ENCODE results near the gene BUD23. TPM values are rescaled to one million over a fixed set of nuclear protein-coding genes. Genes with fewer than 3 reads are reported as not detected.

BUD23 gene
- total RNA-seq, 1 experiment from 2014 or later = 78.1 TPM

DNA sequence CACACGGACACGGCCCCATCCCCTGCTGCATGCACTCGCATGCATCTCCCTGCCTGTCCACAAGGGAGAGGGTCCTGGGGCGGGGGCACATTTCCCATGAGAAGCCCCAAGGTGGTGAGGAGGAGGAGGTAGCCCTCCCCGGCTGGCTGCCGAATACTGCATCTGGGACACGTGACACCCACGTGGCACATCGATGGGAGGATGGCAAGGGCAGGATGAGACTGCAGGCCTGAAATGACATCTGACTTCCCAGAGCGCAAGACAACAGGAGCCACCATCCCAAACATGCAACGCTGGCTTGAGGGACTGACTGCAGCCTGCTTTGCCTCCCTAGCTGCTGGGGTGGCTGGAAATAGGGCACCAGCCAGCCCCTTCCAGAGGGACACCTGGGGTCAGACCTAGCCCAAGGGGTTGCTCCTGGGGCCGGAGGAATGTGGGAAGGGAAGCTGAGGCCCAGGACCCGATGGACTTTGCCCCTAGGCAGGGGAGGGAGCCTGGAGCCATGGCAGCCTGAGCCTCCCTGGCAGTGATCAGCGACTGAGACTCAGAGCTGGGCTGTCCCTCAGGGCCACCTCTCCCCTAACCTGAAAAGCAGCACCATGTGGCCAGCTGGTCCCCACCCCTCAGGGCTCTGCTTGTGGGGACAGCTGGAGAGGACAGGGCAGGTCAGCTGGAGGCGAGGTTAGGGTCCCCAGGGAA lies 16.1 kb downstream of the BUD23 start:
- no peak overlapping the region for H2AFZ ChIP-seq (ENCODE audit: low read length)
- no peak overlapping the region for H2BK5ac ChIP-seq (ENCODE audit: insufficient read length, low read length)
- peak overlapping the region in 1 of 3 experiments; percentile 55; a peak in 2 of 7 replicates for H3K27ac Mint-ChIP-seq
- H2BK12ac ChIP-seq (ENCODE audit: insufficient read length, low read depth, low read length) = no peak overlapping the region
- H3K9ac ChIP-seq (ENCODE audit: extremely low read depth, insufficient read length, low read length) = no peak overlapping the region
- H3K27me3 Mint-ChIP-seq (ENCODE audit: low read depth) = no peaks in the 10 kb centered on the region; the same call in 1 of the 2 replicates
- no peaks in the 10 kb centered on the region; the same call in 1 of the 2 replicates for H3K4me1 ChIP-seq (ENCODE audit: insufficient read depth, low read length)
- H3K18ac ChIP-seq (ENCODE audit: insufficient read length, low read depth, low read length) = no peak overlapping the region
- no peaks in the 10 kb centered on the region for H3K79me2 ChIP-seq (ENCODE audit: insufficient read depth, low read length)
- no peaks in the 10 kb centered on the region for H3K27me3 ChIP-seq (ENCODE audit: insufficient read depth, low read length)
- H3K9me3 ChIP-seq (ENCODE audit: control insufficient read depth, low read depth, low read length) = no peaks in the 10 kb centered on the region
- H2BK15ac ChIP-seq (ENCODE audit: low read depth, low read length) = no peak overlapping the region
- no peak overlapping the region for H4K91ac ChIP-seq (ENCODE audit: insufficient read length, low read depth, low read length)
- no peak overlapping the region for H3K14ac ChIP-seq (ENCODE audit: insufficient read depth, low read length)
- H3T11ph ChIP-seq (ENCODE audit: low read length) = no peak overlapping the region
- H3K27ac ChIP-seq (ENCODE audit: insufficient read length, low read depth, low read length) = no peak overlapping the region
- no peak overlapping the region for H3K56ac ChIP-seq (ENCODE audit: insufficient read length, low read depth, low read length)
- H4K8ac ChIP-seq (replicated peaks; ENCODE audit: insufficient read length, low read depth, low read length) = no peak overlapping the region
- H4K20me1 ChIP-seq (ENCODE audit: control insufficient read depth, insufficient read depth, insufficient read length) = no peaks in the 10 kb centered on the region
- peak overlapping the region in 1 of 2 experiments; percentile 46; a peak in 1 of 5 replicates for H3K4me3 Mint-ChIP-seq
- WGBS (ENCODE audit: extremely low coverage, insufficient read length, low lambda C conversion rate) = no CpG with 5 or more reads among the region's 15 CpGs
- peaks cover 2% of the 10 kb centered on the region for H3K23me2 ChIP-seq (ENCODE audit: insufficient read length, low read depth, low read length, poor library complexity, severe bottlenecking)
- no peak overlapping the region for H2BK20ac ChIP-seq (ENCODE audit: low read depth, low read length, poor library complexity, severe bottlenecking)
- no peaks in the 10 kb centered on the region for H3K9me3 Mint-ChIP-seq
- TF ChIP-seq, protein P1, sequence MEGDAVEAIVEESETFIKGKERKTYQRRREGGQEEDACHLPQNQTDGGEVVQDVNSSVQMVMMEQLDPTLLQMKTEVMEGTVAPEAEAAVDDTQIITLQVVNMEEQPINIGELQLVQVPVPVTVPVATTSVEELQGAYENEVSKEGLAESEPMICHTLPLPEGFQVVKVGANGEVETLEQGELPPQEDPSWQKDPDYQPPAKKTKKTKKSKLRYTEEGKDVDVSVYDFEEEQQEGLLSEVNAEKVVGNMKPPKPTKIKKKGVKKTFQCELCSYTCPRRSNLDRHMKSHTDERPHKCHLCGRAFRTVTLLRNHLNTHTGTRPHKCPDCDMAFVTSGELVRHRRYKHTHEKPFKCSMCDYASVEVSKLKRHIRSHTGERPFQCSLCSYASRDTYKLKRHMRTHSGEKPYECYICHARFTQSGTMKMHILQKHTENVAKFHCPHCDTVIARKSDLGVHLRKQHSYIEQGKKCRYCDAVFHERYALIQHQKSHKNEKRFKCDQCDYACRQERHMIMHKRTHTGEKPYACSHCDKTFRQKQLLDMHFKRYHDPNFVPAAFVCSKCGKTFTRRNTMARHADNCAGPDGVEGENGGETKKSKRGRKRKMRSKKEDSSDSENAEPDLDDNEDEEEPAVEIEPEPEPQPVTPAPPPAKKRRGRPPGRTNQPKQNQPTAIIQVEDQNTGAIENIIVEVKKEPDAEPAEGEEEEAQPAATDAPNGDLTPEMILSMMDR (conservative IDR thresholded peaks at IDR 0.05) = no peak
- no peak overlapping the region for H3K4ac ChIP-seq (ENCODE audit: low read depth, low read length)
- H3K4me1 Mint-ChIP-seq = peaks cover 9 to 24% of the 10 kb centered on the region in 2 experiments
- H3K36me3 Mint-ChIP-seq (ENCODE audit: insufficient read depth in 1 of 3, low read depth in 3 of 3) = peaks cover 35 to 65% (median 57%) of the 10 kb centered on the region in 3 experiments
- DNase-seq = no peak
- H3K23ac ChIP-seq (ENCODE audit: insufficient read length, low read depth, low read length) = no peak overlapping the region
- no peaks in the 10 kb centered on the region for H3K79me1 ChIP-seq (ENCODE audit: insufficient read depth, low read depth, low read length, poor library complexity, severe bottlenecking)
- no peak overlapping the region for H4K5ac ChIP-seq (ENCODE audit: insufficient read length, low read depth, low read length)
- no peak overlapping the region for H3K4me2 ChIP-seq (ENCODE audit: insufficient read depth, insufficient read length, low read length)
- H2BK120ac ChIP-seq (ENCODE audit: low read depth, low read length, poor library complexity, severe bottlenecking) = no peak overlapping the region
- no peak overlapping the region for H2AK5ac ChIP-seq (ENCODE audit: insufficient read length, low read length)
